ENCODE results near the gene PCDHGB6.
"Not testable (repeated sequence)": the region's sequence is repeated elsewhere in the genome, so short reads cannot be mapped to it uniquely, and the experiment has no call there.

PCDHGB6 gene

GRCh38 chr5:141407790-141408505 lies at the start of gene PCDHGB6:
Gene PCDHGB6 (plus strand): TSS chr5:141408021. CDS start chr5:141408203, 182 bp downstream.
- DNase-seq (ENCODE audit: low read depth), result not testable (repeated sequence)

DNA sequence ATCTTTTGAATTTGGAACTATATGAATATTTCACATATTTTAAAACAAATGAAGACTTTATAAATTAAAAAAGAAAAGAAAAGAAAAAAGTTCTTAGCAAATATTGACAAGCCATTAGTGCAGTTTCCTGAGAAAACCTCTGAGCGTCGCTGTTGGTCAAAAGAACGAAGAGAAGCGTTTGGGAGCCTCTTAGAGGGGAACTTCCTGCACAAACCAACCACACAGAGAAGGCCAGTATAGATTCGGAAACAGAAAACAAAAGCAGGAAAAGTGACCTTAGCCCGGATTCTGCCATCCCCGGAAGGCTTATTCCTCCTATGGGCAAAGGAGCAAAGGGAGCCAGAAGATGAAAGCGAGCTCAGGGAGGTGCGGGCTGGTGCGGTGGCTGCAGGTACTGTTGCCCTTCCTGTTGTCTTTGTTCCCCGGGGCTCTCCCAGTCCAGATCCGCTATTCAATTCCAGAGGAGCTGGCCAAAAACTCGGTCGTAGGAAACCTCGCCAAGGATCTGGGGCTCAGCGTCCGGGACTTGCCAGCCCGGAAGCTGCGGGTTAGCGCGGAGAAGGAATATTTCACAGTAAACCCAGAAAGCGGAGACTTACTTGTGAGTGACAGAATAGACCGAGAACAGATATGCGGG lies 47.9 kb upstream of the PCDHGB6 start, which contains the start of gene PCDHGB2:
Gene PCDHGB2, plus strand, starts transcription at position 205 of the 637 bp plus-strand sequence. Its CDS starts 142 bp downstream, at position 347.
- no peak for DNase-seq (ENCODE audit: low read depth)

DNA sequence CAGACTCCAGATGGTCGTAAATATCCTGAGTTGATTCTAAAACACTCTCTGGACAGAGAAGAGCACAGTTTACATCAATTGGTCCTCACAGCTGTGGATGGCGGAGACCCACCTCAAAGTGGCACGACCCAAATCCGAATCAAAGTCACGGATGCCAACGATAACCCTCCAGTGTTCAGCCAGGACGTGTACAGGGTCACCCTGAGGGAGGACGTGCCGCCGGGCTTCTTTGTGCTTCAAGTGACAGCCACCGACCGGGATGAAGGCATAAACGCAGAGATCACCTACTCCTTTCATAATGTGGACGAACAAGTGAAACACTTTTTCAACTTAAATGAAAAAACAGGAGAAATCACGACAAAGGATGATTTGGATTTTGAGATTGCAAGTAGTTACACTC lies 47.1 kb upstream of the PCDHGB6 start:
- DNase-seq (ENCODE audit: low read depth), result no peak

DNA sequence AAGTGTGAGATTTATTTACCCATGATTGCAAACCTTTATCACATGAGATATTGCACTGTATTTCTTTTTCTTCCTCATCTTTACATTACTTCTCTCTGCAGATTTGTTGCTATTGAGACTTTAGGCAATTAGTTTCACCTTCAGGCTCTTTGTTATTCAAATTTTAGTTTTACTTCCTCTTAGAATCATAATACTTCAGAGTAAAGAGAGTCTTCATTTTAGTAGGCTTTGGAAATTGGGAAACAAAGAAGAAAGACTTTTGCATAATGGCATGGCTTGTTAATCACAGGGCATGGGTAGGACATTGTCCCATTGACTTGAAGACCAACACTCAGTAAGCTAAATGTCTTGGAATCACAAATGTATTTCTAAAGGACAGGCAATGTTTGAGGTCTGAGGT lies 45.1 kb upstream of the PCDHGB6 start:
- no peak for DNase-seq (ENCODE audit: low read depth)

GRCh38 chr5:141363952-141364660 lies 43.7 kb upstream of the PCDHGB6 start, which contains the start of gene PCDHGA5:
Gene PCDHGA5 (plus strand): TSS chr5:141364162. CDS start chr5:141364331, 169 bp downstream.
- no peak for DNase-seq (ENCODE audit: low read depth)

DNA sequence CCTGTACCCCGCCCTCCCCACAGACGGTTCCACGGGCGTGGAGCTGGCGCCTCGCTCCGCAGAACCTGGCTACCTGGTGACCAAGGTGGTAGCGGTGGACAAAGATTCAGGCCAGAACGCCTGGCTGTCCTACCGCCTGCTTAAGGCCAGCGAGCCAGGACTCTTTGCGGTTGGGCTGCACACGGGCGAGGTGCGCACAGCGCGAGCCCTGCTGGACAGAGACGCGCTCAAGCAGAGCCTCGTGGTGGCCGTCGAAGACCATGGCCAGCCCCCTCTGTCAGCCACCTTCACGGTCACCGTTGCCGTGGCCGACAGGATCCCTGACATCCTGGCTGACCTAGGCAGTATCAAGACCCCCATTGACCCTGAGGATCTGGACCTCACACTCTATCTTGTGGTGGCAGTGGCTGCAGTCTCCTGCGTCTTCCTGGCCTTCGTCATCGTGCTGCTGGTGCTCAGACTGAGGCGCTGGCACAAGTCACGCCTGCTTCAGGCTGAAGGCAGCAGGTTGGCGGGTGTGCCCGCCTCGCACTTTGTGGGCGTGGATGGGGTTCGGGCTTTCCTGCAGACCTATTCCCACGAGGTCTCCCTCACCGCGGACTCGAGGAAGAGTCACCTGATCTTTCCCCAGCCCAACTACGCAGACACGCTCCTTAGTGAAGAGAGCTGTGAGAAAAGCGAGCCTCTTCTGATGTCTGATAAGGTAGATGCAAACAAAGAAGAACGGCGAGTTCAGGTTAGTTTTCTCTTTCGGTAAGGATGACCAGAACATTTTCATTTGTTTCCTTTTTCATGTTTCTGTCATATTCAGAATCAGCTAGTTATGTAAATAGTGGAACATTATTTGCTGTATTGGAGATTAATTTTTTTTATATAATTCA lies 41.6 kb upstream of the PCDHGB6 start:
- DNase-seq (ENCODE audit: low read depth), result no peak

- DNase-seq (ENCODE audit: low read depth), result no peak
Observed at GRCh38 chr5:141369994-141370848, 37.6 kb upstream of the PCDHGB6 start, which contains the start of gene PCDHGB3. Gene PCDHGB3 (plus strand): TSS chr5:141370242. CDS start chr5:141370395, 153 bp downstream.

GRCh38 chr5:141371572-141372475 lies 36.0 kb upstream of the PCDHGB6 start:
- no peak for DNase-seq (ENCODE audit: low read depth)

DNA sequence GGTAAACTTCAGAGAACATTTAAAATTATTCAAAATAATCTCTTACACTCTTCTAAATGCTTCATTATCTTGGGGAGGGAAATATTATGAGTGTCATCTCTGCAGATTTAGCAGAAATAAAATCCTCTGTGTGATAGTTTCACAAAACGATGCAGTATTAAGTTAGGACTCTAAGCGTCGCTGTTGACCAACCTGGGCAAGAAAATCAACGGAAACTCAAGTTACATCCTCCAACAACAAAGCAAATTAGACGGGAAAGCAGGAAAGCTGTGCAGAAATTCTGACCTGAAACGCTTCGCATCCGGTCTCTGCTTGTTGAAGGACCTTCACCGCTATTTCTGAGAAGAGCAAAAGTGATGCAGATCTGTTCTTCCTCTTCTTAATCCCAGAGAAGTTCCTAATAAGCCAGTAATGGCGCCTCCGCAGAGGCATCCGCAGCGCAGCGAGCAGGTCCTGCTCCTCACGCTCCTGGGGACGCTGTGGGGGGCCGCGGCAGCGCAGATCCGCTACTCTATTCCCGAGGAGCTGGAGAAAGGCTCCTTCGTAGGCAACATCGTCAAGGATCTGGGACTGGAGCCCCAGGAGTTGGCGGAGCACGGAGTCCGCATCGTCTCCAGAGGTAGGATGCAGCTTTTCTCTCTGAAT lies 34.0 kb upstream of the PCDHGB6 start, which contains the start of gene PCDHGA6:
Gene PCDHGA6, plus strand, starts transcription at position 219 of the 645 bp plus-strand sequence. Its CDS starts 193 bp downstream, at position 412.
- DNase-seq (ENCODE audit: low read depth), result no peak

- DNase-seq (ENCODE audit: low read depth), result no peak
Observed at GRCh38 chr5:141374627-141375026, 33.2 kb upstream of the PCDHGB6 start.

GRCh38 chr5:141375444-141376155 lies 32.2 kb upstream of the PCDHGB6 start:
- not testable (repeated sequence) for DNase-seq (ENCODE audit: low read depth)

- no peak for DNase-seq (ENCODE audit: low read depth)
Observed at GRCh38 chr5:141382469-141383294, 25.1 kb upstream of the PCDHGB6 start, which contains the start of gene PCDHGA7. Gene PCDHGA7 (plus strand): TSS chr5:141382742. CDS start chr5:141382900, 158 bp downstream.

GRCh38 chr5:141383345-141383744 lies 24.5 kb upstream of the PCDHGB6 start:
- DNase-seq (ENCODE audit: low read depth), result no peak

DNA sequence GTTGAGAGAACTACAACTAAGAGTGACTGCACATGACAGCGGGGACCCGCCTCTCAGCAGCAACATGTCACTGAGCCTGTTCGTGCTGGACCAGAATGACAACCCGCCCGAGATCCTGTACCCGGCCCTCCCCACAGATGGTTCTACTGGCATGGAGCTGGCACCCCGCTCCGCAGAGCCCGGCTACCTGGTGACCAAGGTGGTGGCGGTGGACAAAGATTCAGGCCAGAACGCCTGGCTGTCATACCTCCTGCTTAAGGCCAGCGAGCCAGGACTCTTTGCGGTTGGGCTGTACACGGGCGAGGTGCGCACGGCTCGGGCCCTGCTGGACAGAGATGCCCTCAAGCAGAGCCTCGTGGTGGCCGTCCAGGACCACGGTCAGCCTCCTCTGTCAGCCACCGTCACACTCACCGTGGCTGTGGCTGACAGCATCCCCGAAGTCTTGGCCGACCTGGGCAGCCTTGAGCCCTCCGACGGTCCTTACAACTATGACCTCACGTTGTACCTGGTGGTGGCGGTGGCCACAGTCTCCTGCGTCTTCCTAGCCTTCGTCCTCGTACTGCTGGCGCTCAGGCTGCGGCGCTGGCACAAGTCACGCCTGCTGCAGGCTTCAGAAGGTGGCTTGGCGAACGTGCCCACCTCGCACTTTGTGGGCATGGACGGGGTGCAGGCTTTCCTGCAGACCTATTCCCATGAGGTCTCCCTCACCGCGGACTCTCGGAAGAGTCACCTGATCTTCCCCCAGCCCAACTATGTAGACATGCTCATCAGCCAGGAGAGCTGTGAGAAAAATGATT lies 23.2 kb upstream of the PCDHGB6 start:
- DNase-seq (ENCODE audit: low read depth), result no peak

DNA sequence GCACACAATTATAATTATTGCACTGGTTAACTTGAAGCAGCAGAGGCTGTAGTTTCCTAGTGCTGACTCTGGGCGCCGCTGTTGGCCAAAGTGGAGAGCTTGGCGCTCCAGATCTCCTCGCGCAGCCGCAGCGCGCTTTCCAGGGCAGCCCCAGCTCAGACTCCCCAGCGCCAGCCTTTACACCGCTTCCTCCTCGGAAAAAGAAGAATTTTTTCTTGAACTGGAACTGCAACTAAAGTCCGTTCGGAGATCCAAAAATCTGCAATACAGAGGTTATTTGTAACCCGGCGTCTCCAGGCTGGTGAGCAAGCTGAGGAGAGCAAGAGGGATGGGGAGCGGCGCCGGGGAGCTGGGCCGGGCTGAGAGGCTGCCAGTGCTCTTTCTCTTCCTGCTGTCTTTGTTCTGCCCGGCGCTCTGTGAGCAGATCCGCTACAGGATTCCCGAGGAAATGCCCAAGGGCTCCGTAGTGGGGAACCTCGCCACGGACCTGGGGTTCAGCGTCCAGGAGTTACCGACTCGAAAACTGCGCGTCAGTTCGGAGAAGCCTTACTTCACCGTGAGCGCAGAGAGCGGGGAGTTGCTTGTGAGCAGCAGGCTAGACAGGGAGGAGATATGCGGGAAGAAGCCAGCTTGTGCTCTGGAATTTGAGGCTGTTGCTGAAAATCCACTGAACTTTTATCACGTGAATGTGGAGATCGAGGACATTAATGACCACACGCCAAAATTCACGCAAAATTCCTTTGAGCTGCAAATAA lies 20.1 kb upstream of the PCDHGB6 start, which contains the start of gene PCDHGB4:
Gene PCDHGB4, plus strand, starts transcription at position 142 of the 755 bp plus-strand sequence. Its CDS starts 187 bp downstream, at position 329.
- DNase-seq (ENCODE audit: low read depth), result not testable (repeated sequence)
